ENCODE results near the gene C6orf62.
"Not testable (repeated sequence)": the region's sequence is repeated elsewhere in the genome, so short reads cannot be mapped to it uniquely, and the experiment has no call there.

Gene C6orf62

DNA sequence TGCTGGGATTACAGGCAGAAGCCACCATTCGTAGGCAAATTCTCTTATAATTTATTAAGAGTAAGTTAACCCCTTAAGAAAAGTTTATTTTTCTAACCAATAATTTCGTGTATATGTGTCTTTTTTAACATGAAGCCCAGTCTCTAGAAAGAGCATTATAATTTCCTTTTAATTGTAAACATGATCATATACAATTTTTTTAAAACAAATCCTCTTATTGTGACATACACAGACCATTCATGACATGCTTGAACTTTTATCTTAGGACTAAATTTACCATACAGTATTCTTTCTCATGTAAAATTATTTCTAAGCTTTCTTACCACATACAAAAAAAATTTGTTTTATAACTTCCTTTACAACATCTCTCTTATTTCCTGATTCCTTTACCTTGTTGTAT, 45.3 kb downstream of the C6orf62 start:
- TF ChIP-seq, protein P1, sequence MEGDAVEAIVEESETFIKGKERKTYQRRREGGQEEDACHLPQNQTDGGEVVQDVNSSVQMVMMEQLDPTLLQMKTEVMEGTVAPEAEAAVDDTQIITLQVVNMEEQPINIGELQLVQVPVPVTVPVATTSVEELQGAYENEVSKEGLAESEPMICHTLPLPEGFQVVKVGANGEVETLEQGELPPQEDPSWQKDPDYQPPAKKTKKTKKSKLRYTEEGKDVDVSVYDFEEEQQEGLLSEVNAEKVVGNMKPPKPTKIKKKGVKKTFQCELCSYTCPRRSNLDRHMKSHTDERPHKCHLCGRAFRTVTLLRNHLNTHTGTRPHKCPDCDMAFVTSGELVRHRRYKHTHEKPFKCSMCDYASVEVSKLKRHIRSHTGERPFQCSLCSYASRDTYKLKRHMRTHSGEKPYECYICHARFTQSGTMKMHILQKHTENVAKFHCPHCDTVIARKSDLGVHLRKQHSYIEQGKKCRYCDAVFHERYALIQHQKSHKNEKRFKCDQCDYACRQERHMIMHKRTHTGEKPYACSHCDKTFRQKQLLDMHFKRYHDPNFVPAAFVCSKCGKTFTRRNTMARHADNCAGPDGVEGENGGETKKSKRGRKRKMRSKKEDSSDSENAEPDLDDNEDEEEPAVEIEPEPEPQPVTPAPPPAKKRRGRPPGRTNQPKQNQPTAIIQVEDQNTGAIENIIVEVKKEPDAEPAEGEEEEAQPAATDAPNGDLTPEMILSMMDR (IDR thresholded peaks at IDR 0.05; ENCODE audit: poor library complexity, severe bottlenecking), result no peak
- no peak overlapping the region for H3K27ac ChIP-seq (ENCODE audit: poor library complexity, severe bottlenecking)
- ATAC-seq (ENCODE audit: low read depth) (no peak), DNase-seq (ENCODE audit: low spot score) (no peak)
- no peaks in the 10 kb centered on the region for H3K4me1 ChIP-seq (ENCODE audit: insufficient read depth, poor library complexity, severe bottlenecking)
- H3K27me3 ChIP-seq (ENCODE audit: insufficient read depth, poor library complexity, severe bottlenecking), result no peaks in the 10 kb centered on the region
- no peak overlapping the region for H3K4me3 ChIP-seq (ENCODE audit: severe bottlenecking)
- peaks cover 16% of the 10 kb centered on the region for H3K9me3 ChIP-seq (ENCODE audit: severe bottlenecking)
- H3K36me3 ChIP-seq (ENCODE audit: low read depth), result no peaks in the 10 kb centered on the region; the same call in 1 of the 2 replicates

GRCh38 chr6:24672620-24673182, 46.3 kb downstream of the C6orf62 start:
- TF ChIP-seq, protein P1 (IDR thresholded peaks at IDR 0.05; ENCODE audit: poor library complexity, severe bottlenecking), result no peak
- H3K27ac ChIP-seq (ENCODE audit: poor library complexity, severe bottlenecking), result no peak overlapping the region
- H3K4me3 ChIP-seq (ENCODE audit: severe bottlenecking), result no peak overlapping the region
- ATAC-seq (ENCODE audit: low read depth) (no peak), DNase-seq (ENCODE audit: low spot score) (no peak)
- no peaks in the 10 kb centered on the region for H3K4me1 ChIP-seq (ENCODE audit: insufficient read depth, poor library complexity, severe bottlenecking)
- no peaks in the 10 kb centered on the region; the same call in 1 of the 2 replicates for H3K36me3 ChIP-seq (ENCODE audit: low read depth)
- peaks cover 16% of the 10 kb centered on the region for H3K9me3 ChIP-seq (ENCODE audit: severe bottlenecking)
- H3K27me3 ChIP-seq (ENCODE audit: insufficient read depth, poor library complexity, severe bottlenecking), result no peaks in the 10 kb centered on the region

GRCh38 chr6:24671077-24671476, 47.9 kb downstream of the C6orf62 start:
- peaks cover 16% of the 10 kb centered on the region for H3K9me3 ChIP-seq (ENCODE audit: severe bottlenecking)
- H3K36me3 ChIP-seq (ENCODE audit: low read depth); ATAC-seq (ENCODE audit: low read depth); H3K27me3 ChIP-seq (ENCODE audit: insufficient read depth, poor library complexity, severe bottlenecking); DNase-seq (ENCODE audit: low spot score); H3K27ac ChIP-seq (ENCODE audit: poor library complexity, severe bottlenecking); H3K4me1 ChIP-seq (ENCODE audit: insufficient read depth, poor library complexity, severe bottlenecking); H3K4me3 ChIP-seq (ENCODE audit: severe bottlenecking): not testable (repeated sequence)

GRCh38 chr6:24670492-24670891, 48.5 kb downstream of the C6orf62 start:
- not testable (repeated sequence) for H3K4me1 ChIP-seq (ENCODE audit: insufficient read depth, poor library complexity, severe bottlenecking); H3K4me3 ChIP-seq (ENCODE audit: severe bottlenecking); H3K27ac ChIP-seq (ENCODE audit: poor library complexity, severe bottlenecking); DNase-seq (ENCODE audit: low spot score); H3K27me3 ChIP-seq (ENCODE audit: insufficient read depth, poor library complexity, severe bottlenecking); H3K36me3 ChIP-seq (ENCODE audit: low read depth); ATAC-seq (ENCODE audit: low read depth)
- peaks cover 16% of the 10 kb centered on the region for H3K9me3 ChIP-seq (ENCODE audit: severe bottlenecking)

DNA sequence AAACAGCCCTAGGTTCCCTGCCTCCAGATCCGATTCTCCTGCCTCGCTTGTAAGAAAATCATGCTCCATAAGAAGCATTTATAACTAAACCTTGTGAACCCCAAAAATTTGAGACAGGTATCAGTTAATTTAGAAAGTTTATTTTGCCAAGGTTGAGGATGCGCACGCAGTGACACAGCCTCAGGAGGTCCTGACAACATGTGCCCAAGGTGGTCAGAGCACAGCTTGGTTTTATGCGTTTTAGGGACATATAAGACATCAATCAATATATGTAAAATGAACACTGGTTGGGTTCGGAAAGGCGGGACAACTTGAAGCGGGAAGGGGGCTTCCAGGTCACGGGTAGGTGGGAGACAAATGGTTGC, 50.0 kb downstream of the C6orf62 start:
- Histone ChIP-seq H3K27ac (ENCODE audit: poor library complexity, severe bottlenecking) (no peak overlapping the region), H3K36me3 (ENCODE audit: low read depth) (peaks cover 14% of the 10 kb centered on the region), H3K4me1 (ENCODE audit: insufficient read depth, poor library complexity, severe bottlenecking) (peaks cover 3% of the 10 kb centered on the region), H3K27me3 (ENCODE audit: insufficient read depth, poor library complexity, severe bottlenecking) (no peaks in the 10 kb centered on the region), H3K4me3 (ENCODE audit: severe bottlenecking) (no peak overlapping the region), H3K9me3 (ENCODE audit: severe bottlenecking) (peaks cover 10% of the 10 kb centered on the region)
- no peak for DNase-seq (ENCODE audit: low spot score)
- no peak for ATAC-seq (ENCODE audit: low read depth)
- TF ChIP-seq, protein P1 (IDR thresholded peaks at IDR 0.05; ENCODE audit: poor library complexity, severe bottlenecking), result no peak

- not testable (repeated sequence) for H3K27ac ChIP-seq (ENCODE audit: poor library complexity, severe bottlenecking); ATAC-seq (ENCODE audit: low read depth)
Measured at GRCh38 chr6:24668066-24668996, 50.6 kb downstream of the C6orf62 start.

More at GRCh38 chr6:24668066-24668996, 50.6 kb downstream of the C6orf62 start:
- H3K27me3 ChIP-seq (ENCODE audit: insufficient read depth, poor library complexity, severe bottlenecking); DNase-seq (ENCODE audit: low spot score); H3K4me1 ChIP-seq (ENCODE audit: insufficient read depth, poor library complexity, severe bottlenecking); H3K9me3 ChIP-seq (ENCODE audit: severe bottlenecking); H3K4me3 ChIP-seq (ENCODE audit: severe bottlenecking): not testable (repeated sequence)
- peaks cover 20% of the 10 kb centered on the region for H3K36me3 ChIP-seq (ENCODE audit: low read depth)
